ENCODE data around the gene UNC5A.

Gene UNC5A

GRCh38 chr5:176846335-176847140, 36.2 kb downstream of the UNC5A start:
- DNase-seq (ENCODE audit: low spot score), result no peak

GRCh38 chr5:176847148-176847547, 36.8 kb downstream of the UNC5A start:
- DNase-seq (ENCODE audit: low spot score), result no peak

- DNase-seq (ENCODE audit: low spot score), result no peak
Observed at GRCh38 chr5:176847726-176848290, 37.4 kb downstream of the UNC5A start.

- DNase-seq (ENCODE audit: low spot score), result no peak
Observed at GRCh38 chr5:176848651-176849050, 38.3 kb downstream of the UNC5A start.

- no peak for DNase-seq (ENCODE audit: low spot score)
Observed at GRCh38 chr5:176849611-176850227, 39.4 kb downstream of the UNC5A start.

- no peak for DNase-seq (ENCODE audit: low spot score)
Observed at GRCh38 chr5:176850371-176851245, 40.2 kb downstream of the UNC5A start.

- DNase-seq (ENCODE audit: low spot score), result no peak
Observed at GRCh38 chr5:176851380-176851779, 41.0 kb downstream of the UNC5A start.

- DNase-seq (ENCODE audit: low spot score), result no peak
Observed at GRCh38 chr5:176851871-176852658, 41.7 kb downstream of the UNC5A start.

- DNase-seq (ENCODE audit: low spot score), result no peak
Observed at GRCh38 chr5:176853151-176853778, 42.9 kb downstream of the UNC5A start.

- no peak for DNase-seq (ENCODE audit: low spot score)
Observed at GRCh38 chr5:176854164-176854563, 43.8 kb downstream of the UNC5A start.

- no peak for DNase-seq (ENCODE audit: low spot score)
Observed at GRCh38 chr5:176855598-176855997, 45.2 kb downstream of the UNC5A start.

- no peak for DNase-seq (ENCODE audit: low spot score)
Observed at GRCh38 chr5:176856746-176857145, 46.4 kb downstream of the UNC5A start.

GRCh38 chr5:176857216-176857893, 47.0 kb downstream of the UNC5A start:
- no peak for DNase-seq (ENCODE audit: low spot score)

GRCh38 chr5:176857894-176858273, 47.5 kb downstream of the UNC5A start:
- DNase-seq (ENCODE audit: low spot score), result no peak

- no peak for DNase-seq (ENCODE audit: low spot score)
Observed at GRCh38 chr5:176859916-176860315, 49.6 kb downstream of the UNC5A start.

- DNase-seq (ENCODE audit: low spot score), result no peak
Observed at GRCh38 chr5:176860381-176860780, 50.0 kb downstream of the UNC5A start.

GRCh38 chr5:176861276-176861675, 50.9 kb downstream of the UNC5A start:
- no peak for DNase-seq (ENCODE audit: low spot score)

- no peak for DNase-seq (ENCODE audit: low spot score)
Observed at GRCh38 chr5:176862330-176862995, 52.1 kb downstream of the UNC5A start.

- no peak for DNase-seq (ENCODE audit: low spot score)
Observed at GRCh38 chr5:176863041-176863764, 52.8 kb downstream of the UNC5A start.

All from GM03348 (cell line).